HG02973 (cell line): ENCODE results near the gene SARDH.

ENCODE experiments used
- ATAC-seq: cut with Tn5 transposase; IDR thresholded peaks from one replicate; pipeline ENCODE4 v1.9.1; 2021; ENCODE audit warnings: moderate library complexity; ENCODE audit not compliant: unreplicated experiment

The SARDH gene

GRCh38 chr9:133653638-133654037 is 84.5 kb downstream of the SARDH start:
- ATAC-seq: no peak

- no peak for ATAC-seq
These were observed 88.1 kb downstream of the SARDH start for GRCh38 chr9:133650026-133650425.

GRCh38 chr9:133649194-133649593 is 89.0 kb downstream of the SARDH start:
- ATAC-seq: no peak

- no peak for ATAC-seq
These were observed 90.2 kb downstream of the SARDH start for GRCh38 chr9:133647765-133648469.

GRCh38 chr9:133647148-133647547 is 91.0 kb downstream of the SARDH start:
- no peak for ATAC-seq

- ATAC-seq: no peak
These were observed 93.0 kb downstream of the SARDH start for GRCh38 chr9:133645021-133645765.

GRCh38 chr9:133643978-133644760 is 94.0 kb downstream of the SARDH start:
- no peak for ATAC-seq

- ATAC-seq: no peak
These were observed 94.8 kb downstream of the SARDH start for GRCh38 chr9:133643362-133643755.

- no peak for ATAC-seq
These were observed 95.3 kb downstream of the SARDH start for GRCh38 chr9:133642708-133643361.

GRCh38 chr9:133641861-133642595 is 96.1 kb downstream of the SARDH start:
- no peak for ATAC-seq

GRCh38 chr9:133641396-133641655 is 96.8 kb downstream of the SARDH start:
- ATAC-seq: no peak

- no peak for ATAC-seq
These were observed 97.4 kb downstream of the SARDH start for GRCh38 chr9:133640580-133641395.

GRCh38 chr9:133640160-133640559 is 98.0 kb downstream of the SARDH start:
- no peak for ATAC-seq

GRCh38 chr9:133639613-133640012 is 98.5 kb downstream of the SARDH start:
- ATAC-seq: no peak

GRCh38 chr9:133638711-133639110 is 99.4 kb downstream of the SARDH start:
- ATAC-seq: no peak

GRCh38 chr9:133638076-133638475 is 100.1 kb downstream of the SARDH start:
- ATAC-seq: no peak

- no peak for ATAC-seq
These were observed 100.6 kb downstream of the SARDH start for GRCh38 chr9:133637451-133638055.

- no peak for ATAC-seq
These were observed 101.2 kb downstream of the SARDH start for GRCh38 chr9:133636902-133637301.
